Measurements from ENCODE around the gene ZNRD2.
A peak's percentile ranks its signal among the peaks of the same experiment; 100 is the strongest.

Gene ZNRD2

DNA sequence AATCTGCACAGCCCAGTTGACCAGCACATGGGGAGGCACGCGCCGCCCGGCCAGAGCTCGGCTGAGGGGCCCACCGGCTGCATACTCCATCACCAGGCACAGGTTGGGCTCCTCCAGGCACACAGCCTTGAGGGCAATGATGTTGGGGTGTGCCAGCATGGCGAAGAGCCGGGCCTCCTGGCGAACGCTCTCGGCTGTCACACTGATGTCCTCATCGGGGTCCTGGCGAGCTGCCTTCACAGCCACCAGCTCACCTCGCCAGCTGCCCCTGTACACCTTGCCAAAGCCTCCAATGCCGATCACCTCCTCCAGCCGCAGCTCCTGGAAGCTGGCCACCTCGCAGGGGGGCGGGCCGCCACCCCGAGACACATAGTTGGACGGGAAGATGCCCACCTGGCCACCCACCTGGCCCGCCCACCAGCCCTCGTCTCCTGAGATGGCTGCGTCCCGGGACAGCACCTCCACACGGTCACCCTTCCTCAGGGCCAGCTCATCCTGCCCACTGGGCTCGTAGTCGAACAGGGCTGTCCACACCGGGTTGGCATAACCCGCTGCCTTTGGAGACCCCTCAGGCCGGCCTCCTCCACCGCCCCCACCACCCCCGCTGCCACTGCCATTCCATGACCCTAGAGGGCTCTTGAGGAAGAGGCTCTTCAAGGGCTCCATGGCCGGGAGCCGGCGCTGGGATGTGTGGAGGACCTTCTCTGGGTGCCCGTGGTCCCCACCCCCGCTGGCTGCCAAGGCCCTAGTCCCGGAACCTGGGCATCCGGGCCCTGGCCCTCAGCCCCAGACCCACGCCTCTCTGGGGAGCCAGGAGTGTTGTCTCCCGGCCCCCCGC is 43.0 kb downstream of the ZNRD2 start:
- no peak for DNase-seq (ENCODE audit: low read depth)
- TF ChIP-seq, protein P1, sequence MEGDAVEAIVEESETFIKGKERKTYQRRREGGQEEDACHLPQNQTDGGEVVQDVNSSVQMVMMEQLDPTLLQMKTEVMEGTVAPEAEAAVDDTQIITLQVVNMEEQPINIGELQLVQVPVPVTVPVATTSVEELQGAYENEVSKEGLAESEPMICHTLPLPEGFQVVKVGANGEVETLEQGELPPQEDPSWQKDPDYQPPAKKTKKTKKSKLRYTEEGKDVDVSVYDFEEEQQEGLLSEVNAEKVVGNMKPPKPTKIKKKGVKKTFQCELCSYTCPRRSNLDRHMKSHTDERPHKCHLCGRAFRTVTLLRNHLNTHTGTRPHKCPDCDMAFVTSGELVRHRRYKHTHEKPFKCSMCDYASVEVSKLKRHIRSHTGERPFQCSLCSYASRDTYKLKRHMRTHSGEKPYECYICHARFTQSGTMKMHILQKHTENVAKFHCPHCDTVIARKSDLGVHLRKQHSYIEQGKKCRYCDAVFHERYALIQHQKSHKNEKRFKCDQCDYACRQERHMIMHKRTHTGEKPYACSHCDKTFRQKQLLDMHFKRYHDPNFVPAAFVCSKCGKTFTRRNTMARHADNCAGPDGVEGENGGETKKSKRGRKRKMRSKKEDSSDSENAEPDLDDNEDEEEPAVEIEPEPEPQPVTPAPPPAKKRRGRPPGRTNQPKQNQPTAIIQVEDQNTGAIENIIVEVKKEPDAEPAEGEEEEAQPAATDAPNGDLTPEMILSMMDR (conservative IDR thresholded peaks at IDR 0.05; ENCODE audit: control insufficient read depth, insufficient read depth, low read depth, low read length) = no peak
- peak overlapping the region; percentile 91 for H3K4me3 ChIP-seq (ENCODE audit: control insufficient read depth, low read depth, low read length)

DNA sequence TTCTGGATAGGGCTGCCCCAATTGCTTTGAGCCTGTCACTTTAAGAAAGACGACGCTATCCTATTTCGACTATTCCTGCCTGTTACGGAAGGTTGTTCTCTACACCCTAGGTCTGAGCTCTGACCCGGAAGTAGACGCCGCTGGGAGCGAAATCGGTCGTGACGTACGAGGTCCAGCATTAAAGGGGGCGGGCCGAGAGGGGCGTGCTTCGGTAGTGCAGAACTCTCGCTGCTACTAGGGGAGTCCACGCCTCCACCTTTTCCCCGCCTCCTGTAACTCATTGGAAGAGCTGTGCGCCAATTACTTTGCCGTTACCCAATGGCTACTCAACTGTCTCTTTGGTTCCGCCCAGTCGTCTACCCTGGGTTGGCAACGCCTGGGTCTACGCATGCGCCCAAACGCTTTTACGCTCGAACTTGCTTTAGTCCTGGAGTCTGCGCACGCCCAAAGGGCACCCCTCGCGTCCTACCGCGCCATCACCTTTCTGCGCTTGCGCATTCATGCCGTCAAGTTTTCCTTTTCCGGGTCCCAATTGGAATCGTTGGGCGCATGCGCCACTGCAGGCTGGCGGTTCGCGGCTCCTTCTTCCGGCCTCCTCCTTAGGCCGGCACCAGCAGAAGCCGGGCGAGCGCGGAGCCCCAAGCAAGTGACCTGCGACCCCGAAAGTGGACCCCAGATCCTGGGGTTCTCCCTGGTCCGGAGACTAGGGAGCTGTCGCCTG is 45.1 kb downstream of the ZNRD2 start, which contains the start of gene PCNX3:
PCNX3 (plus strand) TSS at position 548 of the 721 bp plus-strand sequence. CDS start 536 bp downstream, outside the sequence.
- TF ChIP-seq, protein P1 (conservative IDR thresholded peaks at IDR 0.05; ENCODE audit: control insufficient read depth, insufficient read depth, low read depth, low read length) = no peak

GRCh38 chr11:65615950-65616574 is 45.8 kb downstream of the ZNRD2 start:
- DNase-seq (ENCODE audit: low read depth) = no peak
- TF ChIP-seq, protein P1 (conservative IDR thresholded peaks at IDR 0.05; ENCODE audit: control insufficient read depth, insufficient read depth, low read depth, low read length) = no peak
- peak overlapping the region; percentile 80 for H3K4me3 ChIP-seq (ENCODE audit: control insufficient read depth, low read depth, low read length)

More for the DNA sequence above, 45.1 kb downstream of the ZNRD2 start, which contains the start of gene PCNX3:
- H3K4me3 ChIP-seq (ENCODE audit: control insufficient read depth, low read depth, low read length) = peak within 1 kb of the TSS; percentile 91
- DNase-seq (ENCODE audit: low read depth) = peak; percentile 100

GRCh38 chr11:65616575-65617001 is 46.3 kb downstream of the ZNRD2 start:
- TF ChIP-seq, protein P1 (conservative IDR thresholded peaks at IDR 0.05; ENCODE audit: control insufficient read depth, insufficient read depth, low read depth, low read length) = no peak
- H3K4me3 ChIP-seq (ENCODE audit: control insufficient read depth, low read depth, low read length) = peak overlapping the region; percentile 80
- DNase-seq (ENCODE audit: low read depth) = no peak

- TF ChIP-seq, protein P1 (conservative IDR thresholded peaks at IDR 0.05; ENCODE audit: control insufficient read depth, insufficient read depth, low read depth, low read length) = no peak
- peak overlapping the region; percentile 80 for H3K4me3 ChIP-seq (ENCODE audit: control insufficient read depth, low read depth, low read length)
- DNase-seq (ENCODE audit: low read depth) = no peak
Observed at GRCh38 chr11:65617136-65617850, 47.0 kb downstream of the ZNRD2 start.

Data from fibroblast of mammary gland (primary cell).